ENCODE data around the gene IRF2BPL.

- TF ChIP-seq RAD21 (CRISPR knock-in tag; conservative IDR thresholded peaks at IDR 0.05 in 1 of 2, IDR thresholded peaks at IDR 0.05 in 1 of 2) (peak; percentile 5 to 17; a peak in 1 of 4 replicates), ZSCAN29 (IDR thresholded peaks at IDR 0.05) (no peak), E2F1 (CRISPR knock-in tag; IDR thresholded peaks at IDR 0.05) (no peak), MAX (CRISPR knock-in tag; IDR thresholded peaks at IDR 0.05) (peak; percentile 64), POLR2A (conservative IDR thresholded peaks at IDR 0.05) (peak; percentile 64), NELFE (IDR thresholded peaks at IDR 0.05; ENCODE audit: insufficient read depth, insufficient read length) (no peak), EZH2 (IDR thresholded peaks at IDR 0.05; ENCODE audit: borderline replicate concordance, low read depth, low read length) (no peak), RUNX1 (IDR thresholded peaks at IDR 0.05; ENCODE audit: low read depth) (no peak), CBFA2T3 (IDR thresholded peaks at IDR 0.05) (peak; percentile 91)
Observed at GRCh38 chr14:77040059-77040740, 11.7 kb upstream of the IRF2BPL start.

Measured in K562 (cell line).